ENCODE data around the gene MEGF9.
"Not testable (repeated sequence)": the region's sequence is repeated elsewhere in the genome, so short reads cannot be mapped to it uniquely, and the experiment has no call there.

MEGF9 gene

DNA sequence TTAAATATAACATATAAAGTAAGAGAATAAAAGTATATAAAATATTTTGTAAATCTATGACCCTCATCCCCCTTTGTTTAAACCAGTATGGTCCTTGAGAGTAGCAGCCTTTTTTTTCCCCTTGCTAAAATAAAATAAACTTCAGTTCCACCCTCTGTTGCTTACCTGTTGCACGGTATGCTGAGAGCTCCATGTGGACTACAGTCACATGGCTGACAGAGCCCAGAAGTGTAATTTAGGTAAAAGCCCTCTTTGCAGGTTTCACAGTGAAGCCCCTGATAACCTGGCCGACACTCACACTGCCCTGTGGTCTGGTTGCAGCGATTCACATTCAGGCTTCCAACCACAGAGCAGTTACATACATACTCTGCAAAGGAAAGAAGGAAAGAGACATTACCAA, 55.1 kb downstream of the MEGF9 start:
- no peak for DNase-seq (ENCODE audit: low read depth in 2 of 2)

DNA sequence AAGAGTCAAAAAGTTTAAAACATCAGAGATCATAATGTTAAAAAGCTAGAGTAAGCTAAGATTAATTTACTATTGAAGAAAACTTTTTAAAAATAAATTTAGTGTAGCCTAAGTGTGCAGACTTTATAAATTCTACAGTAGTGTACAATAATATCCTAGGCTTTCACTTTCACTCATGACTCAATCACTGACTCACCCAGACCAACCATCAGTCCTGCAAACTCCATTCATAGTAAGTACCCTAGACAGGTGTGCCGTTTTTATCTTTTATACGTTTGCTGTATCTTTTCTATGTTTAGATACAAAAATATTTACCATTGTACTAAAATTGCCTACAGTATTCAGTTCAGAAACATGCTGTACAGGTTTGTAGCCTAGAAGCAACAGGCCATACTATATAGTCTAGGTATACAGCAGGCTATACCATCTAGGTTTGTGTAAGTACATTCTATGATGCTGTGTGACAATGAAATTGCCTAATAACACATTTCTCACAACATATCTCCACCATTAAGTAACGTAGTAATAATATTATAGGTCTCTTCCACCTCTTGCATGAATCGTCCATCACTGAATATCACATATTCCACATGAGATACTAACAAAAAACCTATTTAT, 59.2 kb downstream of the MEGF9 start:
- DNase-seq (ENCODE audit: low read depth in 2 of 2) = no peak

DNA sequence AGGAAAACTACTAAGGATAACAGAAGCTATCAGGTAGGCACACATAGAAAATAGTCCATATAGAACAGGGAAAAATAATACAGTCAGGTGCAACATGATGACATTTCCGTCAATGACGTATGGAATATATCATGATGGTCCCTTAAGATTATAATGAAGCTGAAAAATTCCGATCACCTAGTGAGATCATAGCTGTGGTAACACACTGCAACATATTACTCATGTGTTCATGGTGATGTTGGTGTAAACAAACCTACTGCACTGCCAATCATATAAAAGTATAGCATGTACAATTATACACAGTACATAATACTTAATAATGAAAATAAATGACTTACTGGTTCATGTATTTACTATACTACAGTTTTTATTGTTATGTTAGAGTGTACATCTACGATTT, 60.0 kb downstream of the MEGF9 start:
- DNase-seq (ENCODE audit: low read depth in 2 of 2) = no peak

DNA sequence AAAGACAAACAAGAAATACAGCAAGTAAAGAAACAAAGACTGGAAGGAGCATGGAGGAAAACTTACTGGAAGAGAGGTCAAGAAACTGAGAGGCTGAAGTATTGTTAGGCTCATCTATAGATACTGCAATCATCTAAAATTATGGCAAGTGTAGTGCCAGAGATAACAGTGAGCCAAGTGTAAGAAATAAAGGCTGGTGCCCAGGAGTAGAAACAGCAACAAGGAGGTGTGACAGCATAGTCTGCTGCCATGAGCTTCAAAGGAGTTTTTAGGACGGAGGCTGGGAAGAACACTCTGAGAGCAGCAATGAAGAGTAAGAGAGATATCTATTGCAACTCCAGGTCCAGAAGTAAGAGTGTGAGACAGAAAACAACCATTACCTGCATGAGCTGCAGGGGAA, 60.5 kb downstream of the MEGF9 start:
- no peak for DNase-seq (ENCODE audit: low read depth in 2 of 2)

DNA sequence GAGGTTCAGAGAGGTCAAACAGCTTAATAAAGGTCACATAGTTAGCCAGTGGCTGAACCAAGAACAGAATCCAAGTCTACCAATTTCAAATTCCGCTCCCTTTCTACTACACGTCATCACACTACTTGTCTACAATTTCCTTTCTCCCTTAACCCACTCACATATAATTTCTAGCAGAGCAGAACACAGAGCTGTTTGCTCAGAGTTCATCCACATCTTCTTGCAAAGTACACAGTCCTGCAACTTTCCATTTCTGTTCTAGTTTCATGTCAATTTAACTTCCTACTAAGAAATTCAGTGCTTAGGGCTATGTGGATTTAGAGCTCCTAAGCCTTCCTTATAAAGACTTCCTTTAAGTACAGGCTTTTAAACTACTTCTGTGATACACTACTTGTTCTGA, 61.3 kb downstream of the MEGF9 start:
- no peak for DNase-seq (ENCODE audit: low read depth in 2 of 2)

DNA sequence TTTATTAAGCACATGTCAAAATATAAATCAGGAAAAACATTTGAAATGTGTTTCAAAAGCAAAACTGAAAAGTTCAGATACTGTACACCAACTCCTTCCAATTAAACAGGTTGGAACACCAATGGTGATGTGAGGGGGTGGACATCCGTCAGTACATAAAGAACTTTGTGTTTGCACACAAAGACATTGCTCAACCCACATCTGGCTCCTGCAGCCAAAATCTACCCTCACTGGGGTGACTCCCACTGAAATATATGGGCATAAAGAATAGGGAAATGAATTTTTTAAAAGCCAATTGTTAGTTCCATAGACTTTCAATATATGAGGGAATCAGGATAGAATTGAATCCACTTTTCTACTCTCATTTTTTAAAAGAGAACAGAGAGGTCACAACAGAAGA, 63.9 kb downstream of the MEGF9 start:
- no peak for DNase-seq (ENCODE audit: low read depth in 2 of 2)

DNA sequence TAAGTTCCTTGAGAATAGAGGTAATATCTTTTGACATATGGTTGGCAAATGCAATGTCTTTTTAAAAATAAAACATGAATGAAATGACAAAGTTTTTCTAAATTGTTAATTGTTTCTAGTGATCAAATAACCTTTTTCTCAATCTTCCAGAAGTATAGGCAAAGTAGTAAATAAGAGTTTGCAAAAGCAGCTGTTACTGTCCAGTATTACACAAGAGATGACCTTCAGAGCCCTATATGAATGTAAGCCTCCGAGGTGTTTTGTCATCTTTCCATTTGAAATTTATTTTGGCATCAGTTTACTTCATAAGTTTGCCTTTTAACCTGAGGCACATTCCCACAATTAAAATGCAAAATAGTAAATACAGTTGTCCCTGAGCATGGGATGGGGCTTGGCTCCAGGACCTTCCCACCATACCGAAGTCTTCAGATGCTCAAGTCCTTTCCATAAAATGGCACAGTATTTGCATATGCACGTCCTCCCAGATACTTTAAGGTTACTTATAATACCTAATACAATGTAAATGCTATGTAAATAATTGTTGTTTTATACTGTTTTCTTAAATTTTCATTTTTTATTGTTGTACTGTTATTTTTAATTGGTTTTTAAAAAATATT, 65.6 kb downstream of the MEGF9 start:
- no peak for DNase-seq (ENCODE audit: low read depth in 2 of 2)

DNA sequence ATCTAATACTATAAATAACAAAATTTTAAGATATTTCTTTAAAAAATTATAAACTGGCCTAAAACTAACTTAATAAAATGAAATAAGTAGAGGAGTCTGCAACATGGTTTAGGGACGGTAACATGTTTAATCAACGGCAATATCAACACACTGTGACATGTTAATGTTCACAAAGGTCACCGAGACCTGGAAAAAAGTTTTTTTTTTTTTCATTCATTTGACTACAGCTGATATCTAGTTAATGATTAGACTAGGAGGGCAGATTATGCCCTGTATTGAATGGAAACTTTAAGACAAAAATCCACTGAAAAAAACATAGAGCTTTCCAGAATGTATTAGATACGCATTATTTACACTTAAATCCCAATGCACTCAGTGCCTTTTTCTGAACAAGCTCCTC, 67.3 kb downstream of the MEGF9 start:
- no peak for DNase-seq (ENCODE audit: low read depth in 2 of 2)

DNA sequence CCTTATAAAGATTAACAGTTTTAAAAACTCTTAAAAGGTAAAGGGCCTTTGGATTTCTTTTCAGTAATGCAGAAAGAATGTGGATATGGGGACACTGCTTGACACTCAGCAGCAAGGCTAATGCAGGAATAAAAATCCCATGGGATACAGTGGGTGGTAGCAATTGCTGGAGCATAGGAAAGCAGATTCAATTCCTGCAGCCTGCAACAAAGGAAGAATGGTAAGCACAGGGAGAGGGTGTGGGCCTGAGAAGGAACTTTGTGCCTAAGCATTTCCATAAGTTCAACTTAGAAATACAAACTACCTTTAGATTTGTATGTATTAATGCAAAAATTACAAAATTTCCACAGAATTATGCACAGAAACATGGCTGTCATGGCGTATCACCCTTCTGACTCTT, 68.5 kb downstream of the MEGF9 start:
- DNase-seq (ENCODE audit: low read depth in 2 of 2) = no peak

DNA sequence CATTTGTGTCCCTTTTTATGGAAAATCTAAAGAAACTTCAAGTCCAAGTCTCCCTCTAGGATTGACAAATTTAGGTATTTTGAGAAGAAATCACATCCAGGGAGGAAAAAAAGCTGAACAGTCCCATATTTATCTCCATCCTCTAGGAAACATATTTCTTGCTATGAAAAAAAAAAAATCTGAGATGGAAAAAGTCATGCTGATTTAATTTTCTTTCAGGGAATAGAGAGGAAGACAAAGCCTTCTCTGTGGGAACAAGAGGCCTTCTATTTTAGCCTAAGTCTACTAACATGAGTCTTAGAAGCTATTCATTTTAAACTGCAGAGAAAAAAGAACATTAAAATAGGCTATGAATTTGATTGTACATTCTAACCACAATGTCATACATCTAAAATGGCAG, 71.2 kb downstream of the MEGF9 start:
- no peak for DNase-seq (ENCODE audit: low read depth in 2 of 2)

DNA sequence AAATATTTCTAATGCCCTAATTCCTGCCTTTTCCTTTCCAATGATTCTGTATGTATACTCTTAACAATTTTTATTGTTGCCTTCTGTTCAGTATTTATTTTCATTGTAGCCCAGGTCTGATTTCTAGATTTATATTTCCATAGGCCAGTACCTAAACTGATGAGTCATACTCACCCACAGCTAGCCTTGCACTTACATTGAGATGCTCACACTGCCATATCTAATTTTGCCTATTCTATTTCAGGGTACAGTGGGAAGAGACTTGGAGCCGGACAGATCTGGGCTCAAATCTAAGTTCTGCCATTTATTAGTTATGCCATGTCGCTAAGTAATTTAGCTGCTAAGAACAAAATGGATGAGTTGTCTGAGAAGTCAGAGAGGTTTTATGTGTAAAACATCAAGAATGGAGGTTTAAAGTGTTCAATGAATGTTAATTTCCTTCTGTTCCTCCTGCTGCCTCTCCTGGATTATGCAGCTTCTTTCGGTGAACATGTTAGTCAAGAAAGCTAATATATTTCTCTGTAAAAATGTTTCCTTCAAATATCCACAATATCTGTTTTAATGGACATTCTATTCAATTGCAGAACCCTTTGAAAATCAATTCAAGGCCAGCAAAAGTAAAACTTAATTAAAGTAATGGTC, 72.0 kb downstream of the MEGF9 start:
- DNase-seq (ENCODE audit: low read depth in 2 of 2) = no peak

DNA sequence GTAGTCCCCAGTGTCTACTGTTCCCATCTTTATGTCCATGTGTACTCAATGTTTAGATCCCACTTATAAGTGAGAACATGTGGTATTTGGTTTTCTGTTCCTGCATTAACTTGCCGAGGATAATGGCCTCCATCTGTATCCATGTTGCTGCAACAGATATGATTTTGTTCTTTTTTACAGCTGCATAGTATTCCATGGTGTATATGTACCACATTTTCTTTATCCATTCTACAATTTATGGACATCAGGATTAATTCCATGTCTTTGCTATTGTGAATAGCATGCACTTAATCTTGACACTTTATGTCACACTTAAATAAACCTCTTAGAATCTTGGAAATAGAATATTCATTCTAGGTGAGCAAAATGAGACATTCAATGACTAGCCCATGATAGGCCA, 73.4 kb downstream of the MEGF9 start:
- not testable (repeated sequence) for DNase-seq (ENCODE audit: low read depth in 2 of 2)

DNA sequence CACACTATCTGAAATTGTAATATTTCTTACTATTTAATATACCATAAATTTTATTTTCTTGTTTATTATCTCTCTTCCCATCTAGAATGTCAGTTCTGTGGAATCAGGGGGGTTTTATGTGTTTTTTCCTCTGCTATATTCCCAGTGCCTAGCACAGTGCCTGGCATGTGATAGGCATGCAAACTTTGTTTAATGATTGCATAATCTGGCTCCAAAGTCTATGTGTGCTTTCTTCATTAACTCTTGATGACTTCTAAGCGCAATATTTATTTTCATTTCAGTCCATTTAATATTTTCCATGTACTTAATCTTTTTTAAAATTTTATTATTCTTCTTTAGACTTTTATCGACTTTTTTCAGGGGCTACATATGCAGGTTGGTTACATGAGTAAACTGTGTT, 73.9 kb downstream of the MEGF9 start:
- no peak for DNase-seq (ENCODE audit: low read depth in 2 of 2)

DNA sequence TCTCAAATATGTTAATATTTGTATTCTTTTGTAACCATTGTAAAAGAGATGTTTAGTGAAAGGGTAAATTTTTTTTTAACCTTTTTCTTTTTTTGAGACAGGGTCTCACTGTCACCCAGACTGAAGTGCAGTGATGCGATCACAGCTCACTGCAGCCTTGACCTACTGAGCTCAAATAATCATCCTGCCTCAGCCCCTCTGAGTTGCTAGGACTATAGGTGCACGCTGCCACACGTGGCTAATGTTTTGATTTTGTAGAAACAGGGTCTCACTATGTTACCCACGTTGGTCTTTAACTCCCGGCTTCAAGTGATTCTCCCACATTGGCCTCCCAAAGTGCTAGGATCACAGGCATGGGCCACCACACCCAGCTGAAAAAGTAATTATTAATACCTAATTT, 76.4 kb downstream of the MEGF9 start:
- DNase-seq (ENCODE audit: low read depth in 2 of 2) = no peak

DNA sequence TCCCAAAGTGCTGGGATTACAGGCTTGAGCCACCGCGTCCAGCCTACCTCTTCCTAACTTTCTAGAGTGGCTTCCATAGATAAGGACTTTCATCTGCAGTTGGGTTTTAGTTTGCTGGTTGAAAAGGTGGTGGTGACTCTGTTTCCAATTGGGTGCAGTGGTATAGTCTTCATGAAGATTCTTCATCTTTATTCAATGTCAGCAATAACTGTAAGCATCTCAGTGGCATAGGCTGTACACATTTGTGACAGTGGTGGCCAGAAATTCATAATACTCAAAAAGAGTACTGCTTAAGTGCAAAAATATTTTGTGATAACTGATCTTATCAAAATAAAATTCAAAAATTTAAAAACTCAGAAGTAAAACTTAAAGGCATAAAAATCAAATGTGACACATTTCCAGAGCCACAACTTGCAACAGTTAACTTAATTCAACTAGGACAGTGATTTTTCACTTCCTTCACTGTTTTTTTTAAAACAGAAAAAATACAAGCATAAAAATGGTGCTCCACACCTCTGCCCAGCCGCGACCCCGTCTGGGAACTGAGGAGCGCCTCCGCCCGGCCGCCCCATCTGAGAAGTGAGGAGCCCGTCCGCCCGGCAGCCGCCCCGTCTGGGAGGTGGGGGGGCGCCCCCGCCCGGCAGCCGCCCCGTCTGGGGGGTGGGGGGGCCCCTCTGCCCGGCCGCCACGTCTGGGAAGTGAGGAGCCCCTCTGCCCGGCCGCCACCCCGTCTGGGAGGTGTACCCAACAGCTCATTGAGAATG, 77.9 kb downstream of the MEGF9 start:
- no peak for DNase-seq (ENCODE audit: low read depth in 2 of 2)

DNA sequence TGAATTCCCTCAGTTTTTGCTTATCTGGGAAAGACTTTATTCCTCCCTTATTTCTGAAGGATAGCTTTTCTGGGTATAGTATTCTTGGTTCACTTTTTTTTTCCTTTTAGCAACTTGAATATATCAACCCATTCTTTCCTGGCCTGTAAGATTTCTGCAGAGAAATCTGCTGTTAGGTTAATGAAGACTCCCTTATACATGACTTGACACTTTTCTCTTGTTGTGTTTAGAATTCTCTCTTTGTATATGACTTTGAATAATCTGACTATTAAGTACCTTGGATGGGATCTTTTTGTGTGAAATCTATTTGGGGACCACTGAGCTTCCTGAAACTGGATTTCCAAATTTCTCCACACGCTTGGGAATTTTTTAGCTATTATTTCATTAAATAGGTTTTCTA, 79.3 kb downstream of the MEGF9 start:
- DNase-seq (ENCODE audit: low read depth in 2 of 2) = no peak

DNA sequence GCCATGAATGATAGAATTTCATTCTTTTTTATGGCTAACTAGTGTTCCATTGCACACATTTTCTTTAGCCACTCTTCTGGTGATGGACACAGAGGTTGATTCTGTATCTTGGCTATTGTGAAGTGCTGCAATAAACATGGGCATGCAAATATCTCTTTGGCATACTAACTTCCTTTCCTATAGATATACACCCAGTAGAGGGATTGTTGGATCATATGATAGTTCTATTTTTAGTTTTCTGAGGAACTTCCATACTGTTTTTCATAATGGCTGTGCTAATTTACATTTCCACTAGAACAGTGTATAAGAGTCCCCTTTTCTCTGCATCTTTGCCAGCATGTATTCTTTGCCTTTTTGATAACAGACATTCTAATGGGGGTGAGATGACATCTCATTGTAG, 83.9 kb downstream of the MEGF9 start:
- no peak for DNase-seq (ENCODE audit: low read depth in 2 of 2)

DNA sequence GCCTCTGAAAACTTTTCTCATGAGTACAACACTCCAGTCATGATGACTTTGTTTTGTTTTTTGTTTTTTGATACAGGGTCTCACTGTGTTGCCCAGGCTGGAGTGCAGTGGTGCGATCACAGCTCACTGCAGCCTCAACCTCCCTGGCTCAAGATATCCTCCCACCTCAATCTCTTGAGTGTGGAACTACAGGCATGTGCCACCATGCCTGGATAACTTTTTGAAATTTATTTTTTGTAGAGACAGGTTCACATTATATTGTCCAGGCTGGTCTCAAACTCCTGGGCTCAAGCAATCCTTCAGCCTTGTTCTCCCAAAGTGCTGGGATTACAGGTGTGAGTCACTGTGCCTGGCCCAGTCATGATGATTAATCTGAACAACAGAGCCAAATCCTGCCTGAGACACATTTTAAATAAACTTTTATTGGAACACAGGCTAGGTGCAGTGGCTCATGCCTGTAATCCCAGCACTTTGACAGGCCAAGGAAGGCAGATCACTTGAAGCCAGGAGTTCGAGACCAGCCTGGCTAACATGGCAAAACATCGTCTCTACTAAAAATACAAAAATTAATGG, 85.3 kb downstream of the MEGF9 start:
- DNase-seq (ENCODE audit: low read depth in 2 of 2) = not testable (repeated sequence)

DNA sequence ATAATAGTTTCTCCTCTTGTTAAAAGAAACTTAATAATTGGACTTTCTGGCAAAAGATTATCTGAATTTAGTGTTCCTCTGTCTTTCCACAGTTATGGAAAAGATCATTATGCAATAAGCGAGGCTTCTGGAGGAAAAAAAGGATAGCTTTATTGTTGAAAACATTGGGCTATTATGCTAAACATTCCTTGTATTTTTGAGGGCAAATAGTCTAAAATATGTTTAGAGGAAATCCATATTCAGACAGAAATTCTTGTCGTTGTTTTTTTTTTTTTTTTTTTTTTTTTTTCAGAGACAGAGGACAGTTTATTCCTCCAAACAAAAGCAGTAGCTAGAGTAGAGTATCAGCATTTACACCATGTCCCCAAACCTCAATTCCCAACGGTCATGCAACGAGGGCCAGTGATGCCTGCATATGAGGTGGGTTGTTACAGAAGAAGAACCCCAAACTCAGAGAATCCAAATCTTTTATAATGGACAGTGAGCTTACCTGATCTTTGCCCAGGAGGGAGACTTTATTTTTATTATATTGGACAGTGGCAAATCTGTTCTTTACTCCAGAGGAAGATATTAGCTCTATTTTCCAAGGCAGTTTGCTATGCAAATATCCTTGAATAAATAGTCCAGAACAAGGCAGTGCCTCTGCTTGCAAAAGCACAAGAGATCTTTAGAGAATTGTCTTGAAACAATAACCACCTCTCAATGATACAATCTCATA, 85.9 kb downstream of the MEGF9 start:
- no peak for DNase-seq (ENCODE audit: low read depth in 2 of 2)

DNA sequence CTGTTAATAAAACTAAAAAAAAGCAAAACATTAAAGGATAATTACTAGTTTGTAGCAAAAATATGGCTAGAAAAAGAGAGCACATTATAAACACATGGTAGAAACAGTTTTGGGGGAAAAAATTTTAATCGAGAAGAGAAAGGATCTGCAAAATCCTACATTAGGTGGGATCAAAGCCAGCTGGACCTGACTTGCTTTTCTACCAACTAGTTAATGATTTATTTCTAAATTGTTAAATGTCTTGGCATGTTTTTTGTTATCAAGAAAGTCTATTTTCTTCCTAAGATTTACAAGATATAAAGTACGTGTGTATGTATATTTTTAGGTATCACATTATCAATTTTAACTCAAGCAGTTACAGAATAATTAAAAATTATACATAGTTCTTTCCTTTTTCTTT, 87.2 kb downstream of the MEGF9 start:
- DNase-seq (ENCODE audit: low read depth in 2 of 2) = no peak

DNA sequence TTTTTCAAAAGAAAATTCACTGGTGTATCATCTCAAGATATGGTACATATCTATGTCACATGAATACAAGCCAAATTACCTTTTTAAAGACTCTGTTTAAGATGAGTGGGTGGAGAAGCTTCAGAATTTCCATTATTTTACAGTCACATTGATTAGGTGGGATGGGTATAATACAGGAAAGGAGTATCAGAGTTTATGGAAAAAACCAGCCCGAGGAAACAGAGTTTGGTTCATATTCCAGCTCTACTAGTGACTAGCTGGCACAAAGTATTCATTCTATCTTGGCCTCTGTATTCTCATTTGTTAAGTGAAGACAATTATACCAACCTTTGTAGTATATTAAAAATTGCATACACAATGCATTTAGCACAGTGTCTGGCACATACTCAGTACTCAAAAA, 87.8 kb downstream of the MEGF9 start:
- no peak for DNase-seq (ENCODE audit: low read depth in 2 of 2)

DNA sequence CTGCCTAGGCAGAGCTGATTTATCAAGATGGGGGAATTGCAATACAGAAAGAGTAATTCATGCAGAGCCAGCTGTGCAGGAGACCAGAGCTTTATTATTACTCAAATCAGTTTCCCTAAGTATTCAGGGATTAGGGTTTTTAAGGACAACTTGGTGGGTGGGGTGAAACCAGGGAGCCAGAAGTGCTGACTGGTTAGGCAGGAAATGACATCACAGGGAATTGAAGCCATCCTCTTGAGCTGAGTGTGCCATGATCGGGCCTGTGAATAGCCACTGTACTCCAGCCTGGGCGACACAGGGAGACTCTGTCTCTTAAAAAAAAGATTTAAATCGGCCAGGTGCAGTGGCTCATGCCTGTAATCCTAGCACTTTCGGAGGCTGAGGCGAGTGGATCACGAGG, 89.0 kb downstream of the MEGF9 start:
- DNase-seq (ENCODE audit: low read depth in 2 of 2) = no peak
